GM23338 (cell line): ENCODE measurements around the gene AKIRIN1.

Experiments
- CTCF ChIP-seq, 2 experiments: fragments of 200-600 bp in 1 of 2; sonication (generic) in 1 of 2; conservative IDR thresholded peaks; 2 replicates each; pipeline versions ENCODE4 v1.5.1 to v1.6.1; 2016 to 2017; ENCODE audit warnings: antibody characterized with exemption in 2 of 2, low read depth in 2 of 2, mild to moderate bottlenecking in 2 of 2, moderate library complexity in 1 of 2
- EZH2 ChIP-seq: fragments of 200-600 bp; sonication (generic); IDR thresholded peaks from one replicate; pipeline ENCODE4 v1.8.0; 2017; ENCODE audit warnings: antibody characterized with exemption, mild to moderate bottlenecking, low read depth; ENCODE audit not compliant: unreplicated experiment
- POLR2AphosphoS5 ChIP-seq: IDR thresholded peaks from 2 replicates; pipeline ENCODE4 v1.6.1; 2016; ENCODE audit warnings: antibody characterized with exemption, low read depth

DNA sequence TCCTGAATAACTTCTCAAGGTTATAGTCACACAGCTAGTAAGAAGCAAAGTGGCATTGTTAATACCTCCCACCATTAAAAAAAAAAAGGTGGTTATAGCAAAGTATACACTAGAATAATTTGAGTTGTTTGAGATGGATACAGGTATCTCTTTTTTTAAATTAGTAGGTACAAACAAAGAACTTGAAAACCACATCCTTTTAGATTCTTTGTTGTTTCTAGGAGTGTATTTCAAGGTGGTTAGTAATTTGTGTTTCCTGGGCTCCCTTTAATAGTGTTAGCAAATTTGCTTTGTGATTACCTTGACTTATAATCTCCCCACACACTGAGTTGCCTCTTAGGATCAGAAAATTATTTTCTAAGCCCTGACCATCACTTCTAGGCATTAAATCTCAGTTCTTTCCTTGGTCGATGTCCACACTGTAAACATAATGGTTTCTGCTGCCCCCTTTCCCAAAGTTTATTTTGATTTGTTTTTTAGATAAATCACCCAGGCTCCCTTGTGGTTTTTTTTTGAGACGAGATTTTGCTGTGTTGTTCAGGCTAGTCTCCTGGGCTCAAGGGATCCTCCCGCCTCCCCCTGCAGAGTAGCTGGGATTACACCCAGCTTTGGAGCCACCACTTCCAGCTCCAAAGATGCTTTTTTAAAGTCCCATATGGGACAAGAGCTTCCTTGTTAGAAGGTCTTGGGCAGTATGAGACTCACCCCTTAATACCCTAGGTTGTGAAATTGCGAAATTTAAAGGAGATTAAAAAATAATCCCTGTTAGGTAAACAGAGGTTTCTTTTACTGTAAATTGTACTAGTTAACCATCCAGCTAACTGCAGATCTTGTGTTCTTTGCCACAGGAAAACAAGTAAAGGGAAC is 6.2 kb downstream of the AKIRIN1 start:
- TF ChIP-seq CTCF (conservative IDR thresholded peaks at IDR 0.05; ENCODE audit: low read depth in 2 of 2) (no peak), POLR2AphosphoS5 (no peak), EZH2 (no peak)
